ENCODE data around the gene TNFSF12. TPM values are rescaled to one million over a fixed set of nuclear protein-coding genes. Genes with fewer than 3 reads are reported as not detected.

The TNFSF12 gene
- polyA plus RNA-seq, 3 donors: 37.7 to 98.3 (median 50.2) TPM

DNA sequence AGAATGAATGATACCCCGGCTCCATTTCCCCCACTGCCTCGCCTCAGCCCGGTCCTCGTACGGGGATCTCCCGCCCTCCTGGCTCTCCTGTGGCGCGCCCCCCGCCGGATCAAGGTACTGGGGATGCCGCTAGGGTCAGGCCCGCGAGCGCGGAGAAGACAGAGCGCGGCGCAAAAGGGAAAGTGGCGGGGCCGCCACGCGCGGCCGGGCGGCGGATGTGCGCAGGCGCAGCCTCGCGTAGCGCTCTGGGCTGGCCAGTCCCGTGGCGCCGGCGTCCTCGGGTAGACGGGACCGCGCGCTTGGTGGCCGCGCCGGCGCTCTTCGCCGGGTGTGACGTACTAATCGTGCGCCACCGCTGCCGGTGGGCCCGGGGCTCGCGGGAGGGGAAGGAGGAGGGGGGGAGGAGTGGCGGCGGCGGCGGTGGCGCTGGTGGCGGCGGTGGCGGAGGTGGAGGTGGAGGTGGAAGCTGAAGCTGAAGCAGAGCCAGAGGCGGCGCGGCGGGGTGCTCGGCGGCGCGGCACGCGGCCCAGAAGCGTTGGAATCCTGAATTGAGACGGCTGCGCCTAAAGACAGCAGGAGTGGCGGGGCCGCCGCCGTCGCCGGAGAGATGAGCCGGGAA, 12.8 kb downstream of the TNFSF12 start, which contains the start of gene SENP3:
TSS of gene SENP3 (plus strand) at position 331 of the 619 bp plus-strand sequence. CDS start 1,158 bp downstream, outside the sequence.
- peak within 1 kb of the TSS; percentile 93 to 98 (median 96) for H3K27ac Mint-ChIP-seq
- TF ChIP-seq, protein P1, sequence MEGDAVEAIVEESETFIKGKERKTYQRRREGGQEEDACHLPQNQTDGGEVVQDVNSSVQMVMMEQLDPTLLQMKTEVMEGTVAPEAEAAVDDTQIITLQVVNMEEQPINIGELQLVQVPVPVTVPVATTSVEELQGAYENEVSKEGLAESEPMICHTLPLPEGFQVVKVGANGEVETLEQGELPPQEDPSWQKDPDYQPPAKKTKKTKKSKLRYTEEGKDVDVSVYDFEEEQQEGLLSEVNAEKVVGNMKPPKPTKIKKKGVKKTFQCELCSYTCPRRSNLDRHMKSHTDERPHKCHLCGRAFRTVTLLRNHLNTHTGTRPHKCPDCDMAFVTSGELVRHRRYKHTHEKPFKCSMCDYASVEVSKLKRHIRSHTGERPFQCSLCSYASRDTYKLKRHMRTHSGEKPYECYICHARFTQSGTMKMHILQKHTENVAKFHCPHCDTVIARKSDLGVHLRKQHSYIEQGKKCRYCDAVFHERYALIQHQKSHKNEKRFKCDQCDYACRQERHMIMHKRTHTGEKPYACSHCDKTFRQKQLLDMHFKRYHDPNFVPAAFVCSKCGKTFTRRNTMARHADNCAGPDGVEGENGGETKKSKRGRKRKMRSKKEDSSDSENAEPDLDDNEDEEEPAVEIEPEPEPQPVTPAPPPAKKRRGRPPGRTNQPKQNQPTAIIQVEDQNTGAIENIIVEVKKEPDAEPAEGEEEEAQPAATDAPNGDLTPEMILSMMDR (IDR thresholded peaks at IDR 0.05): no peak
- DNase-seq: peak; percentile 90 to 95 (median 94)
- peaks cover 50 to 57% of the 10 kb centered on the region in 2 donors for H3K4me1 ChIP-seq (ENCODE audit: control insufficient read depth in 1 of 2, insufficient read depth in 2 of 2, low read length in 2 of 2)
- peaks cover 38 to 64% of the 10 kb centered on the region in 2 donors for H3K36me3 Mint-ChIP-seq
- peak within 1 kb of the TSS; percentile 76 for H2AFZ ChIP-seq (ENCODE audit: insufficient read depth, low read depth, low read length, poor library complexity, severe bottlenecking)
- WGBS (ENCODE audit: insufficient coverage): under 1% methylated on average over 56 of the region's 82 CpGs
- H3K4me1 Mint-ChIP-seq: peaks cover 50% of the 10 kb centered on the region
- H3K27me3 Mint-ChIP-seq (ENCODE audit: low read depth in 3 of 3): peaks cover 0 to 4% (median 2%) of the 10 kb centered on the region in 3 donors
- H3K9ac ChIP-seq (ENCODE audit: insufficient read depth, low read length, poor library complexity, severe bottlenecking): peak within 1 kb of the TSS; percentile 72
- peak within 1 kb of the TSS; percentile 90 for H3K4me2 ChIP-seq (replicated peaks; ENCODE audit: extremely low read depth, low read length, poor library complexity, severe bottlenecking)
- H3K36me3 ChIP-seq (replicated peaks in 1 of 2; ENCODE audit: control insufficient read depth in 1 of 2, insufficient read depth in 2 of 2, low read length in 2 of 2): peaks cover 42 to 46% of the 10 kb centered on the region in 2 donors
- peak within 1 kb of the TSS; percentile 84 to 90 for H3K27ac ChIP-seq (ENCODE audit: low read depth in 1 of 2, low read length in 2 of 2)
- H4K20me1 ChIP-seq (ENCODE audit: insufficient read depth, low read length): peaks cover 33% of the 10 kb centered on the region
- peaks cover 79% of the 10 kb centered on the region for H3K79me2 ChIP-seq (ENCODE audit: insufficient read depth, low read length)
- H3K4me3 Mint-ChIP-seq: peak within 1 kb of the TSS; percentile 97 to 98
- intact Hi-C loops (cut with micrococcal nuclease): loop anchor here (1.0 to 10.0 kb wide), 8 partner anchors 39 to 307 kb away; partner anchors contain the start of genes FGF11 (in 2 of the 2), TMEM102 (in 2 of the 2), CTDNEP1 (in 1 of the 2) and ELP5 (in 1 of the 2)
- no peaks in the 10 kb centered on the region for H3K9me3 ChIP-seq (replicated peaks in 1 of 2; ENCODE audit: control insufficient read depth in 1 of 2, insufficient read depth in 1 of 2, low read length in 2 of 2)
- H3K4me3 ChIP-seq (replicated peaks in 1 of 3; ENCODE audit: low read depth in 2 of 3, low read length in 3 of 3): peak within 1 kb of the TSS; percentile 69 to 100 (median 91)
- H3K27me3 ChIP-seq (ENCODE audit: control insufficient read depth in 2 of 2, insufficient read depth in 2 of 2, low read length in 2 of 2): no peaks in the 10 kb centered on the region
- peaks cover 0 to 3% (median 0%) of the 10 kb centered on the region in 7 donors for H3K9me3 Mint-ChIP-seq

DNA sequence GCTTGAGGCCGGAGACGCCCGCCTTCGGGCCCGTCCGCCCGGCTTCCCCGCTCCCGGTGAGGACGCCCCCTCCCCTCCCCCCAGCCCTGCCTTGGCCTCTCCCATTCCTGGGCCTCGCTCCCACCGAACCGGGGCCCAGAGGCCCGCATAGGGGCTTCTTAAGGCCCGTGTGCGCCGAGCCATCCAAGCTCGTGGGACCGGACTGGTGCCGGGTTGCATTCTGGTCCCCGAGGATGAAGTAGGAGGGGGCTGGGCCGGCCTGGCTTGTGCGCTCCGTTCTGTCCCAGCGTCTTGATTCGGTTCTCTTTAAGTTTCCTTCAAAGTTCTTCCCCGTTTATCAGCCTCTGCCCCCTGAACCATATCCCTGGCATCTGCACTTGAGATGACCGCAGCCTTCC, 13.3 kb downstream of the TNFSF12 start:
- Mint-ChIP-seq H3K4me1 (peaks cover 45% of the 10 kb centered on the region), H3K36me3 (peaks cover 42 to 68% of the 10 kb centered on the region in 2 donors), H3K27me3 (ENCODE audit: low read depth in 3 of 3) (peaks cover 0 to 4% (median 2%) of the 10 kb centered on the region in 3 donors), H3K9me3 (peaks cover 0 to 3% (median 0%) of the 10 kb centered on the region in 7 donors), H3K4me3 (peak overlapping the region; percentile 80 to 97), H3K27ac (peak overlapping the region; percentile 53 to 93 (median 87))
- DNase-seq: no peak
- H3K9ac ChIP-seq (ENCODE audit: insufficient read depth, low read length, poor library complexity, severe bottlenecking): peak overlapping the region; percentile 72
- H3K4me2 ChIP-seq (replicated peaks; ENCODE audit: extremely low read depth, low read length, poor library complexity, severe bottlenecking): peak overlapping the region; percentile 90
- H3K4me3 ChIP-seq (replicated peaks in 1 of 3; ENCODE audit: low read depth in 2 of 3, low read length in 3 of 3): peak overlapping the region; percentile 50 to 91 (median 69)
- H3K27me3 ChIP-seq (ENCODE audit: control insufficient read depth in 2 of 2, insufficient read depth in 2 of 2, low read length in 2 of 2): no peaks in the 10 kb centered on the region
- H3K4me1 ChIP-seq (ENCODE audit: control insufficient read depth in 1 of 2, insufficient read depth in 2 of 2, low read length in 2 of 2): peaks cover 45 to 52% of the 10 kb centered on the region in 2 donors
- TF ChIP-seq, protein P1 (IDR thresholded peaks at IDR 0.05): no peak
- H3K9me3 ChIP-seq (replicated peaks in 1 of 2; ENCODE audit: control insufficient read depth in 1 of 2, insufficient read depth in 1 of 2, low read length in 2 of 2): no peaks in the 10 kb centered on the region
- peaks cover 33% of the 10 kb centered on the region for H4K20me1 ChIP-seq (ENCODE audit: insufficient read depth, low read length)
- peaks cover 47 to 52% of the 10 kb centered on the region in 2 donors for H3K36me3 ChIP-seq (replicated peaks in 1 of 2; ENCODE audit: control insufficient read depth in 1 of 2, insufficient read depth in 2 of 2, low read length in 2 of 2)
- peak overlapping the region; percentile 62 to 90 for H3K27ac ChIP-seq (ENCODE audit: low read depth in 1 of 2, low read length in 2 of 2)
- peaks cover 79% of the 10 kb centered on the region for H3K79me2 ChIP-seq (ENCODE audit: insufficient read depth, low read length)
- H2AFZ ChIP-seq (ENCODE audit: insufficient read depth, low read depth, low read length, poor library complexity, severe bottlenecking): peak overlapping the region; percentile 76
- intact Hi-C loops (cut with micrococcal nuclease): loop anchor here (5.0 to 10.0 kb wide), 5 partner anchors 125 to 307 kb away; partner anchors contain the start of genes FGF11 (in 2 of the 2), TMEM102 (in 2 of the 2), CTDNEP1 (in 1 of the 2) and ELP5 (in 1 of the 2)
- WGBS (ENCODE audit: insufficient coverage): 0% methylated on average over 26 of the region's 28 CpGs
